ENCODE data around the gene C6orf89.

DNA sequence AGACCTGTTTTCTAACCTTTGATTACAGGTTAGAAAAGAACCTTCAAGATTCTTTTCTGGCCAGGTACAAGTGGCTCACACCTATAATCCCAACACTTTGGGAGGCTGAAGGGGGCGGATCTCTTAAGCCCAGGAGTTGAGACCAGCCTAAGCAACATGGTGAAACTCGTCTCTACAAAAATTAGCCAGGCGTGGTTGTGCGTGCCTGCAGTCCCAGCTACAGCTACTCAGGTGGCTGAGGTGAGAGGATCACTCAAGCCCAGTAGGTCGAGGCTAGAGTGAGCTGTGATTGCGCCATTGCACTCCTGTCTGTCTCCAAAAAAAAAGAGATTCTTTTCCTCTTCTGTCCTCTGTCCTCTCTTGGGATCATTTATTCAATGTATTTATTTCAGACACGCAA is 25.6 kb upstream of the C6orf89 start:
- TF ChIP-seq CTCF (IDR thresholded peaks at IDR 0.05; ENCODE audit: low read length): no peak
- no peak for TF ChIP-seq EZH2phosphoT487 (IDR thresholded peaks at IDR 0.05; ENCODE audit: low read length)
- no peak for TF ChIP-seq EZH2 (optimal IDR thresholded peaks at IDR 0.05; ENCODE audit: low read depth, low read length)
